A172 (cell line): ENCODE measurements around the gene SLC50A1. TPM values are rescaled to one million over a fixed set of nuclear protein-coding genes. Genes with fewer than 3 reads are reported as not detected.

ENCODE experiments used
- DNase-seq: peaks from one replicate; pipeline ENCODE4 v3.0.0-alpha.2; 2015; ENCODE audit warnings: low spot score
- total RNA-seq: library from RNA; depleted of rRNA; stranded (reverse); fragments of >200 nt; shearing (Covaris generic); gene quantifications from 2 replicates; pipeline ENCODE4 v1.2.3, GENCODE V29; 2014

The SLC50A1 gene
- total RNA-seq, 1 experiment from 2014 or later, result 30.4 TPM

- DNase-seq, result no peak
Observed at GRCh38 chr1:155170101-155170785, 34.6 kb downstream of the SLC50A1 start.

GRCh38 chr1:155170806-155171205 lies 35.2 kb downstream of the SLC50A1 start:
- DNase-seq, result no peak

DNA sequence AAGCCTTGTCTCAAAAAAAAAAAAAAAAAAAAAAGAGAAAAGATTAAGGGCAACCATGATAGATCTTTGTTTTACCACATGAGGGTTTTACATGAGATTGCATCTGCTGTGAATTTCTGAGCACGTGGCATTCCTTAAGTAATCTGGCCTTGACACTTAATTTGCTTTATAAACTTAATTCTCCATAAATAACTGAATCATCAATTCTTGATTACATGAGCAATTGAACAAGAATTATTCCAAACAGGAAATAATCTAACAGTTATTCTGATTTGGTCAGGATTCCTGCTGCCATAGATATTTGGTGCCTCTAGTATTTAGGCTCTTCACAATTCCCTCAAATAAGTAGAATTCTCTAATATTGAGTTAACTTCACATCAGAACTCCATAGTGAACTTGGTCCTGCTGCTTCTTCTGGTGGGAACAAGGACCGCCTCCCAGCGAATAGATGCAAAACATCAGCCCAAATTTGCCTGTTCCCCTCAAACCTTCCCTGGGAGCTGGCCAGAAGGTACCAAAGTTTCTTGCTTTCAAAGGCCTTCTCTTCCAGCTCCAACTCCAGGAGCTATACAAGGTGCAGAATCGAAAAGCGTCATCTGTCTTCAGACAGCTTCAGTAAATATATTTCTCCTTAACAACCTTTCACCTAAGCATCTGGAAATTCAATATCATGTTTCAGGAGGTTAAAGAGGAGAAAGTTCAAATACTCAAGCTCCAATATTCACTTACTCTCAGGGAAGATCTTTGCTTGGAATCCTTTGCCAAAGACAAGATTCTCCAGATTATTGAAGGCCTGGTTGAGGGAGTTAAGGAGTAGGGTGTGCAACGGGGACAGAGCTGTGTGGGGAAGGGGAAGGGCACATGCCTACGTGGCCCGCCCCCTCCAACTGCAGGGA lies 36.4 kb downstream of the SLC50A1 start:
- DNase-seq, result no peak

GRCh38 chr1:155172732-155173477 lies 37.3 kb downstream of the SLC50A1 start, which contains the start of gene KRTCAP2:
KRTCAP2 (minus strand) TSS chr1:155173304; CDS start chr1:155173224, 80 bp downstream.
- peak; percentile 99 for DNase-seq

- peak; percentile 74 for DNase-seq
Observed at GRCh38 chr1:155173478-155174323, 38.0 kb downstream of the SLC50A1 start, which contains the start of gene TRIM46. TRIM46 (plus strand) TSS chr1:155173849; CDS start chr1:155173967, 118 bp downstream.

- DNase-seq, result no peak
Observed at GRCh38 chr1:155174324-155175280, 39.0 kb downstream of the SLC50A1 start.

DNA sequence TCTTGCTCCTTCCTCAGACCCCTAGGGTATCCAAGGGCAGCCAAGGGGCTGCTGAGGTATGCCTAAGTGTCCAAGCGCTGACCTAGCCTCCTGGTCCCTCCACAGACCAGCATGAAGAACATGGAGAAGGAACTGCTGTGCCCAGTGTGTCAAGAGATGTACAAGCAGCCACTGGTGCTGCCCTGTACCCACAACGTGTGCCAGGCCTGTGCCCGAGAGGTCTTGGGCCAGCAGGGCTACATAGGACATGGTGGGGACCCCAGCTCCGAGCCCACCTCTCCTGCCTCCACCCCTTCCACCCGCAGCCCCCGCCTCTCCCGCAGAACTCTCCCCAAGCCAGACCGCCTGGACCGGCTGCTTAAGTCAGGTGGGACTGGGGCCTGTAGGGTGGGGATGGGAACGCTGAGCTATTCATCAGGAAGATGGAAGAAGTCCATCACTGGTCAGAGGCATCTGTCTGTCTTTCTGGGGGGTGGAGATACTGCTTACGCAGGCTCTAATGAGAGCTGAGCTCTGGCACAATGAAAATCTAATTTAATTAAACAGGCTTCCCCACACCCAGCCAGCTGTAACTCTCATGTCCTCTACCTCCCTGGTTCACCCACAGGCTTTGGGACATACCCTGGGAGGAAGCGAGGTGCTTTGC lies 39.8 kb downstream of the SLC50A1 start:
- no peak for DNase-seq

- DNase-seq, result no peak
Observed at GRCh38 chr1:155175927-155176371, 40.3 kb downstream of the SLC50A1 start.

- DNase-seq, result peak; percentile 87
Observed at GRCh38 chr1:155176544-155177071, 41.0 kb downstream of the SLC50A1 start.

- DNase-seq, result no peak
Observed at GRCh38 chr1:155177192-155177917, 41.7 kb downstream of the SLC50A1 start.

DNA sequence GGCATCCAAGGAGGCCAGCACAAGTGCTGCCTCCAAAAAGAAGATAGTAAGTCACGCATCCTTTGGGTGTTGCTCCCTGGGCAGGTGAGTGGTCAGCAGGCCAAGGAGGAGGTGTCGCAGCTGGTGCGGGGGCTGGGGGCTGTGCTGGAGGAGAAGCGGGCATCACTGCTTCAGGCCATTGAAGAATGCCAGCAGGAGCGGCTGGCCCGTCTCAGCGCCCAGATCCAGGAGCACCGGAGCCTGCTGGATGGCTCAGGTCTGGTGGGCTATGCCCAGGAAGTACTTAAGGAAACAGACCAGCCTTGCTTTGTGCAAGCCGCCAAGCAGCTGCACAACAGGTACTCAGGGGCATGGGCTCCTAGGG lies 42.2 kb downstream of the SLC50A1 start:
- DNase-seq, result no peak

- DNase-seq, result no peak
Observed at GRCh38 chr1:155178441-155179111, 42.9 kb downstream of the SLC50A1 start.

DNA sequence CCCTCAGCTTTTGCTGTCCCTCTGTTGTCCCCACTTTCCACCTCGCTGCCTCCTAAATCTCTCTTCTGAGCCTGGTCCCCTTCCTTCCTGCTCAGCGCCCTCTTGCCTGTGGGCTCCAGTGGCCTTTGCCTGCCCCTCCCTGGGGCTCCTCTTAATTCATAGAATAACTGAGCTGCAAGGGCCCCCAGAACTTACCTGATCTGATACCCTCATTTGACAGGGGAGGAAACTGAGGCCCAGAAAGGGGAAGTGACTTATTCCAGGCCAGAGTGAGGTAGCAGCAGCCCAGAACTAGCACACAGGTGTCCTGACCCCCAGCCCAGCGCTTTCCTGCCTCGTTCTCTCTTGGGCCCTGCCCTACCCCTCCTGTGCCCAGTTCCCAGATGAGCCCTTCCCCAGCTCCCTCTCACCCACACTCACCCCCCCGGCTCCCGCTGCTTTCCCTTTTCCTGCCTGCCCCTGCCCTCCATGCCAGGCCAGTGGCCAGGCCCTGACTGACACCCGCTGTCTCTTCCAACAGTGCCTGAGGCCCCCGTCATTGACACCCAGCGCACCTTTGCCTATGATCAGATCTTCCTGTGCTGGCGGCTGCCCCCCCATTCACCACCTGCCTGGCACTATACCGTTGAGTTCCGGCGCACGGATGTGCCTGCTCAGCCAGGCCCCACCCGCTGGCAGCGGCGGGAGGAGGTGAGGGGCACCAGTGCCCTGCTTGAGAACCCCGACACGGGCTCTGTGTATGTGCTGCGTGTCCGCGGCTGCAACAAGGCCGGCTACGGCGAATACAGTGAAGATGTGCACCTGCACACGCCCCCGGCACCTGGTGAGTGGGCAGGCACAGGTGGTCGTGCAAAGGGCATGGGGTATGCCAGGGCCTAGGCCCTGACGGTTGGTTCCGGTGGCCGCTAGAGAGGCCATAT lies 43.7 kb downstream of the SLC50A1 start:
- DNase-seq, result no peak

- no peak for DNase-seq
Observed at GRCh38 chr1:155181371-155182051, 45.9 kb downstream of the SLC50A1 start.

DNA sequence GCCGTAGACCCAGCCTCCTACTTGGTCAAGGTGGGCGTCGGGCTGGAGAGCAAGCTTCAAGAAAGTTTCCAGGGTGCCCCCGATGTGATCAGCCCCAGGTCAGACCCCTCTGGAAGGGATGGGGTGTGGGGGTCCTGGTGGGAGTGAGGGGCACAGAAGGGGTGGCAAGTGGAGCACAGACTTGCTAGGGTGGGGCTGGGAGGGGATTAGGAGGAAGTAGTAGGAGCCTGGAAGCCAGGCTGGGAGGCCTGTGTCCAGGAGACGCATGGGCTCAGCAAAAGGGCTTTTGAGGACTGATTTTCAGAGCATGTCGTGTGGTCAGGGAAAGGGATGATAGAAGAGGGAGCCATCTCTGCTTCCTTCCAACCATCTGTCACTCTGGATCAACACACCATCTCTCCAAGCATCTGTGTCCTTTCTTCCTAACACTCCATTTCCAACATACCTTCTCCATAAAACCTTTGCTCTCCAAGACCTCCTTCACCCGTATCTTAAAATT lies 46.4 kb downstream of the SLC50A1 start:
- DNase-seq, result no peak

DNA sequence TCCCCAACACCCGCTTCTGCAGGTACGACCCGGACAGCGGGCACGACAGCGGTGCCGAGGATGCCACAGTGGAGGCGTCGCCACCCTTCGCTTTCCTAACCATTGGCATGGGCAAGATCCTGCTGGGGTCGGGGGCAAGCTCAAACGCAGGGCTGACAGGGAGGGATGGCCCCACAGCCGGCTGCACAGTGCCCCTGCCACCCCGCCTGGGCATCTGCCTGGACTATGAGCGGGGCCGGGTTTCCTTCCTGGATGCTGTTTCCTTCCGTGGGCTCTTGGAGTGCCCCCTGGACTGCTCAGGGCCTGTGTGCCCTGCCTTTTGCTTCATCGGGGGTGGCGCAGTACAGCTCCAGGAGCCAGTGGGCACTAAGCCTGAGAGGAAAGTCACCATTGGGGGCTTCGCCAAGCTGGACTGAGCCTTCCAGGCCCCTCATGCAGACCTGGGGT lies 48.1 kb downstream of the SLC50A1 start:
- DNase-seq, result no peak
